Stimulated activated CD8-positive, alpha-beta memory T cell treated with anti-CD3 and anti-CD28 coated beads, Interleukin-15, amount 100 ng/mL, for 48 hours (primary cell): ENCODE data around the gene PBX3.

Experiments
- DNase-seq, 2 donors: peaks; one replicate each; pipeline ENCODE4 v3.0.0-alpha.2; 2020; ENCODE audit warnings: low read depth in 2 of 2

The PBX3 gene

DNA sequence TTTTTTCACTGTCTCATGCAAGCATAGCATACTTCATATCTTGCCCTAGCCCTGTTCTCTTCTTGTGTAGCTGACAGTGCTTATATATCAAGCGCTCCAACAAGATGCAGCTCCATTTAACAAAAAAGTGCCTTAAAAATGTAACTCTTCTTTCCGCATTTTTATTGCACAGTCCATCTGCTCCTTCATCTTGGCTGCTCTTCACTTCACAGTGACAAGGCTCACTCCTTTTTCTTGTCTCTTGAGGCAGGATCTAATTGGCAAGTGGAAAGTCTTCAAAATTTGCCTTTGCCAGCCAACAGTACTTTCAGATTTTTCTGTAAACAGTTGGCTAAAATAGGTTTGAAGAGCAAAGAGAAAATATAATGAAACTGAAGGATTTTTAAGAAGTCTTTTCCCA is 161.8 kb downstream of the PBX3 start:
- no peak for DNase-seq

GRCh38 chr9:125909459-125909858 is 162.3 kb downstream of the PBX3 start:
- DNase-seq, result no peak

- DNase-seq, result no peak
These were observed 163.1 kb downstream of the PBX3 start for GRCh38 chr9:125910286-125910685.

GRCh38 chr9:125911861-125912644 is 164.9 kb downstream of the PBX3 start:
- no peak for DNase-seq

DNA sequence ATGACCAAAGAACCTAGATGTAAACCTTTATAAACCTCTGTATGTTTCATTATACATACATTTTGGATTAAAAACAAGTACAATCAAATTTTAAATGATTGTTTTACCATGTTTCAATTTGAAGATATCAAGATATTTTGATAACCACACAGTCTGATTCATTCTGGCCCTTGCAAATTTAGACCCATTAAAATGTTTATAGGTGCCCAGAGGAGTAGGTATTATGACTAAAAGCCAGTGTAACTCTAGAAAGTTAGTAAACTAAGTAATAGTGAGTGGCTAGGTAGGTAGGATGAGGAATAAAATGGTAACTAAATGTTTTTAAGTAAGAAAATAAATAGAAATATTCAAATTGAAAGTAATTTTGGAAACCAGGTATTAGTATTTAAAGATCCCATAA is 165.5 kb downstream of the PBX3 start:
- no peak for DNase-seq

GRCh38 chr9:125913551-125913950 is 166.4 kb downstream of the PBX3 start:
- DNase-seq, result no peak

DNA sequence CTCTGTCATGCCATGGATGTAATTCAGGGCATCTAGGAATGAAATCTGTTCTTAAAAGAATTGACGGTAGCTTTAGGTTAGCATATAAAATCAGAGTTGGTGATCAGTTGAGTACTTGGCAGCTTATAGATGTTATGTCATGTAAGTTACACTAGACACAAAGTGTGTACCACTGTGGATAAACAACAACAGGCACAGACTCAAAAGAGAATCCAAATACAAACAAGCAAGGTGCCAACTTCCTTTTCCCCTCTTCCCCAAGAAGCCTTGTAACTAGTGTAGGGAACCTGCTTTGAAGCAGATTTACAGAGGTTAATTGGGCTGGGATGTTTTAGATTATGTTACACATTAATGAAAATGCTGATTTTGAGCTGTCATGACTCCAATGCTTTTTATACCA is 167.2 kb downstream of the PBX3 start:
- DNase-seq, result no peak

GRCh38 chr9:125915606-125916005 is 168.4 kb downstream of the PBX3 start:
- no peak for DNase-seq

- no peak for DNase-seq
These were observed 172.4 kb downstream of the PBX3 start for GRCh38 chr9:125919565-125919964.

GRCh38 chr9:125920402-125920801 is 173.2 kb downstream of the PBX3 start:
- no peak for DNase-seq

GRCh38 chr9:125922854-125923253 is 175.7 kb downstream of the PBX3 start:
- no peak for DNase-seq

- DNase-seq, result no peak
These were observed 177.2 kb downstream of the PBX3 start for GRCh38 chr9:125924351-125924750.

GRCh38 chr9:125926936-125927335 is 179.8 kb downstream of the PBX3 start:
- no peak for DNase-seq

- no peak for DNase-seq
These were observed 182.7 kb downstream of the PBX3 start for GRCh38 chr9:125929846-125930245.

- no peak for DNase-seq
These were observed 184.0 kb downstream of the PBX3 start for GRCh38 chr9:125931211-125931610.

DNA sequence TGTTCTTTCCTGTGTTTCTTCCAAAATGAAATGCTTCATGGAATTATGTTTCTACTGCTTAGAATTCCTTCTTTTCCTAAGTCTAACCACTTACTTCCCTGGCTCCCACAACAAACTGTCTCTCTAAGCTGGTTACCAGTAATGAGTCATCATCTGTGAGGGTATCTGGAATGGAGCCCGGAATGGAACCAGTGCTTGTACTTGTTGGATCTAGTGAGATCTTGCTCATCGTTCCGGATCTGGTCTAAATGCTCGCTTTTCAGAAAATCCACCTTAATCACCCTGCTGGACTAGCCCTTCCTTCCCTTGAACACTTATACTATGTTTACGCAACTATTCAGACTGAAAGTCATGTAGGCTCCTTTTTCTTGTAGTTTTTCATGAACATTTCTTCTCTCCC is 184.8 kb downstream of the PBX3 start:
- DNase-seq, result no peak

DNA sequence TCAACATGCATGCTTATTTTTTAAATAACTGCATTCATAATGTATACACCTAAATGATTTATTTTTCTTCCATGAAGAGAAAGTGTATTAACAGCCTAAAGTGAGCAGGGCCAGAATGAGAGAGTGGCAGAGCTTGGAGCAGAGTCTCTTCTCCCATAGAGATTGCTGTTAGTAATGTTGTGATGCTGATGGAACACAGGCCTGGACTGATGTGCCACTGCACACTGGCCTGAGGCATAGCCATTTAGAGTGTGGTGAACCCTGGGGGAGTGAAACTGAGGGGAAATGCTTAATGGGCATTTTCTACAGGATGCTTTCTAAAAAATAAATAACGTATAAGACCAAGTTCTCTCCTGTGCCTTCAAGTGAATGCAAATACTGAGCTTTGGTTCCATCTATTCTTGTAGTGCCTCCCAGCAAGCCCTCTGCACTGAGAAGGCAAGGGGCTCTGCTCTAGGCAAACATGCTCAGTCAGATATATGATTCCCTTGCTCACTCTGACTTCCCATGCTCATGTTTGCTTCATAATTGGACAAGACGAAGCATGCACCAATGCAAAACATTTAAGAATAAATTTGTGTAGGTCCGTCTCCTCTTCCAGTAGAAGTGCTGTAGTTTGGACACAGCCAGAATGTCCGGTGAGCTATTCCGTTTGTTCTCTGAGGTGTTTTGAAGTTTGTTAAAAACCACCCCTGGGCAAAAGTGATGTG is 185.7 kb downstream of the PBX3 start:
- DNase-seq, result no peak

DNA sequence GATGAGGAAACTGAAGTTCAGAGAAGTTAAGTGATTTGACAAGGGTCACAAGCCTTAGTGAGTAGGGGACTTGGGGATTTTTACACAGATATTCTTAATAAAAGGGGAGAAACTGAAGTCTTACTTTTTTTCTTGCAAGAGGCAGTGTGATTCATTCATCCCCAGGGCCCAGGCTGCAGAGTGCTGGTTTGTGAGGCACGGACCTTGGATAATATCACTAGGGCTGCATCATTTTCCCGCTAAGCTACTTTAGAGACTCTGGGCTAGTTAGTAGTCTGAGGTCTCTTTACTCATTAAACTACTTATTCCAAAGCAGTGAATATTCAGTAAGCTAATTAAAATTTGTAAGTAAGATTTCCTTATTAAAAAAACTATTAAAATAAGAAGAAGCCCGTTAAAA is 195.0 kb downstream of the PBX3 start:
- no peak for DNase-seq

DNA sequence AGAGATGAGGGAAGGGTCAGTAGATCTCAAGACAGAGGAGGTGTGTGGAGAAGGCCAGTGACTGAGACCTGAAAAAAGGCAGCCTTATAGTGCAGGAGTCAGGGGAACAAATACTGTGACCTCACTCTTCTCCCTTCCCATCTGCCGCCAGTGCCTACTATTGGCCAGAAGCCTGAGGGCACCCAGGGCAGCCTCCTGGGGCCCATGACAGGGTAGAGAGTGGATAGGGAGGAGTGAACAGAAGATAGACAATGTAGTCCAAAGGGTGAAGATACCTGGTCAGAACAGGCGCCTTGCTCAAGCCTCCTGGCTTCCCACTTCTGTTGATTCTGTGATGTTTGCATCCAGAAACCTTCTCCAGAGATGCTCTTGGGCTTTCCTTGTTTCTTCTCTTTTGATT is 196.7 kb downstream of the PBX3 start:
- no peak for DNase-seq

- no peak for DNase-seq
These were observed 199.2 kb downstream of the PBX3 start for GRCh38 chr9:125946397-125946796.

- no peak for DNase-seq
These were observed 201.9 kb downstream of the PBX3 start for GRCh38 chr9:125948887-125949596.

GRCh38 chr9:125949703-125950460 is 202.7 kb downstream of the PBX3 start:
- DNase-seq, result no peak
